Amniotic stem cell (primary cell): Measurements from ENCODE around the gene AANAT.

ENCODE experiments used
- DNase-seq: peaks from one replicate; lab custom pipeline; 2025; lab: John Stamatoyannopoulos, UW

Gene AANAT

DNA sequence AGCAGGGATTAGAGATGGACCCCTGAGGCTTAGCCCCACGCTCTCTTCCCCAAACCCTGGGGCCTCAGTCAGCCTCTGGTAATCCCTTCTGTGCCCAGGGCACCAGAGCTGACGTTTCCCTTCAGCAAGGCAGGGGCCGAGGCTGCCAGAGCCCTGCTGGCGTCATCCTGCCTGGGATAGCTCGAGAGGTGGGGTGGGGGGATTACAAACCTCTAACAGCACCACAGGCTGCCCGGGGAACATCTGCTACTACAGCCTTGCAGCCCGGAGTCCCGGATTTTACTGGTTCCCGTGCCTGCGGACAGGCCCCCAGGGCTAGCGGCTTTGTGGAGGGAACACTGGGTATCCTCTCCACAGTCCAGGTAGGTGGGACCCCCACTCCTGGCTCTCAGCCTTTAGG is at the start of gene AANAT:
Gene AANAT, plus strand, starts transcription at position 238 of the 400 bp plus-strand sequence. CDS start 1,144 bp downstream, outside the sequence.
- no peak for DNase-seq

DNA sequence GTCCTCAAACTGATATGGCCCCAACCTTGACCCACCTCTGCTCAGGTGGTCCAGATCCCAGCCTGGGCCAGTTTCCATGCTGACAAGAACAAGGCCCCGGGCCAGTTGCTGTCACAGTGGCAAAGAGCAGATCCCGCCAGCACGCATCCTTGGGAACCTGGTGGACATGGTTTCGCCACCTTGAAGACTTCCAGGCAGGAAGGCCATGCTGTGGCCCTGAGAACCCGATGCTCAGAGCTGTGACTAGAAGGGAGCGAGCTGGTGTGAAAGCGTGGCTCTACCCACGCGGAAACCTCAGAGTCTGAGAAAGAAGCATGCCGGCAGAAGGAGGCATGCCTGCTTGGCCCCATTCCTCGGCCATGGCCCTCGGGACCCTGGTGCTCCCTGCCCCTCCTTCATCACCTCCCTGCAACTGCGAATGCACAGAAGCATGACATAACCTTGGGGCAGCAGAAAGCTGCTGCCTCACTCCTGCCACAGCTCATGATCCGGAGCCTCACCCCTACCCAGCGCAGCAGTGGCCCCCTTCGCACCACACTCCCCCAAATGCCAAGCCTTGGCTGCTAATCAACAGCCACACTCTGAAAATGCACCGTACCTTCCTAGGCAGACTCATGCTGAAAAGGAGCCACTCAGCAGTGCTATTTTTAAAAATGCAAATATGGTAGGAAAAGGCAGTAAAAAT is 47.7 kb upstream of the AANAT start:
- no peak for DNase-seq

- no peak for DNase-seq
Observed at GRCh38 chr17:76420356-76421043, 46.9 kb upstream of the AANAT start.

DNA sequence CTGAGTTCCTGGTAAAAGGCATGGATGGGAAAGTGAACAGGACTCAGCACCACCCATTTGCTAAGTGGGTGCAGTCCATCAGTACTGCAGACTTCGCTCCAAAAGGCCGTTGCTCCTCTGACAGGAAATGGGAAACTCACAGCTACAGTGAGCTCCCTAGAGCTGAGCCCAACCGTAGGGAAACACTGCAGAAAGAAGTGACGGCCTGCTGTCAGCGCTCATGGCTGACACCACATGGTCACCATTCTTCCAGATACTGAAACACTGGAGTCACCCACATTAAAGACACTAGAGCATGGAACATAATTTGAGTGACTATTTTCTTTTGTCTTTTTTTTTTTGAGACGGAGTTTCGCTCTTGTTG is 46.4 kb upstream of the AANAT start:
- no peak for DNase-seq

DNA sequence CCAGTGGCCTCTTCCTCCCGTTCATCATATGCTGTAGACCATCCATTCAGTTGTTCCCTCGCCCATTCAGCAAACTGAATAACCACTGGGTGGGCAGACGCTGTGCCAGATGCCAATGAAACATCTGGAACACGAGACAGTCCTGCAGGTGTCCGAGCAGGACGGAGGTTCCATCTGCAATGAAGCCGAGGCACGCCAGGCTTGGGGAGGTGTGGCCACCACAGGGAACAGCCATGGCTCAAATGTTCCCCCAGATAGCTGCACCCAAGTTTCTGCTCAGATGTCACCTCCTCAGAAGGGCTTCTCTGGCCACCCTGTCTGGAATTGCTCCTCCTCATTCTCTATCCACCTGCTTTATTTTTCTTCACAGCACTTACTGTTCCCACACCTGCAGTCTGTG is 45.0 kb upstream of the AANAT start:
- DNase-seq = no peak

GRCh38 chr17:76422860-76423259 is 44.5 kb upstream of the AANAT start:
- DNase-seq = no peak

- no peak for DNase-seq
Observed at GRCh38 chr17:76426853-76427252, 40.5 kb upstream of the AANAT start.

- DNase-seq = no peak
Observed at GRCh38 chr17:76427501-76428231, 39.7 kb upstream of the AANAT start.

DNA sequence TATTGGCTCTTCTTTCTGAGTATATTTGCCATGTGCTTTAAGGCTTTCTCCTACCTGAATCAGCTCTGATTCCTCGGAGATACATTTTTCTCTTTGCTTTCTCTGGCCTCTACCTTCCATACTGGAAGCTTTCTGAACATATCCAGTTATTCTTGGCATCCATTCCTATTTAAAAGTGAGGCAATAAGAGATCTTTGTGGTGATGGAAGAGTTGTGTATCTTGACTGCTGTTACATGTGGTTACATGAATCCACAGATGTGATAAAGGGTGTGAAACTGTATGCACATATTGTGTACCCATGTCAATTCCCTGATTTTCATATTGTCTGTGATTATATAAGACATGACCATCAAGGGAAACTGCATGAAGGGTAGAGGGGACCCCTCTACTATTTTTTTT is 38.9 kb upstream of the AANAT start:
- DNase-seq = no peak

- no peak for DNase-seq
Observed at GRCh38 chr17:76431509-76431908, 35.9 kb upstream of the AANAT start.

DNA sequence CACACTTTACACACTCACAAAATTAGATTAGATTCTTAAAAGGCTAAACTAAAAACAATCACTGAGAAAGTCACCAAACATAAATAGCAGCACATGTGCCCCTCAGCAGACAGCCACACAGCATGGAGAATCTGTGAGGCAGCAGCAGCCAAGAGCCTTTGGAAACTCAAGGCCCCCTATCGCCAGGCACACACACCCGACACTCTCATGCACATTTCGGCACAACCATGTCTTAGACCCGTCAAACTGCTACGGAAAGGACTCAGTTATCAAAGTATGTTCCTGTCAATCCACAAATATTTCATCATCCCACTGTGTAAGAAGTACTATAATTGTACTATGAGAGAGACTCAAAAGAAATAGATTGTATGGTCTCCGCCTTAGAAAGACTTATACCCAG is 35.4 kb upstream of the AANAT start:
- no peak for DNase-seq

DNA sequence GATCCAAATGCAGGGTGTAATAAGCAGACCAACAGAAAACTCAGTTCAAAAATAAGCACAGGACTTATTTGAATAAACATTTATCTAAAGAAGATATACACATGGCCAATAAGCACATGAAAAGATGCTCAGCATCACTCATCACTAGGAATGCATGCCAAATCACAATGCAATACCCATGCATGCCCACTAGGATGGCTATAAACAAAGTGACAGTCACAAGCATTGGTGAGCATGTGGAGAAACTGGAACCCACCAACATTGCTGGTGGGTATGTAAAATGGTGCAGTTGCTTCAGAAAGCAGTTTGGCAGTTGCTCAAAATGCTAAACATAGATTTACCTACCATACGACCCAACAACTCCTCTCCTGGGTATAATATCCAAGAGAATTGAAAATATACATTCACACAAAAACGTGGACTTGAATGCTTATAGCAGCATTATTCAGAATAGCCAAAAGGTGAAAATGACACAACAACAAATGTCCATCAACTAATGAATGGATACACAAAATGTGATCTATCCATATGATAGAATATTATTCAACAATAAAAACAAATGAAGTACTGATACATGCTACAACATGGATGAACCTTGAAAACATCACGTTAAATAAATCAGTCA is 34.6 kb upstream of the AANAT start:
- DNase-seq = no peak

GRCh38 chr17:76433693-76434092 is 33.7 kb upstream of the AANAT start:
- DNase-seq = no peak

GRCh38 chr17:76434870-76435269 is 32.5 kb upstream of the AANAT start:
- DNase-seq = no peak

- no peak for DNase-seq
Observed at GRCh38 chr17:76435751-76436150, 31.7 kb upstream of the AANAT start.

GRCh38 chr17:76437467-76438402 is 29.7 kb upstream of the AANAT start:
- no peak for DNase-seq

GRCh38 chr17:76438906-76439305 is 28.5 kb upstream of the AANAT start:
- DNase-seq = no peak

- no peak for DNase-seq
Observed at GRCh38 chr17:76439314-76439928, 28.0 kb upstream of the AANAT start.

DNA sequence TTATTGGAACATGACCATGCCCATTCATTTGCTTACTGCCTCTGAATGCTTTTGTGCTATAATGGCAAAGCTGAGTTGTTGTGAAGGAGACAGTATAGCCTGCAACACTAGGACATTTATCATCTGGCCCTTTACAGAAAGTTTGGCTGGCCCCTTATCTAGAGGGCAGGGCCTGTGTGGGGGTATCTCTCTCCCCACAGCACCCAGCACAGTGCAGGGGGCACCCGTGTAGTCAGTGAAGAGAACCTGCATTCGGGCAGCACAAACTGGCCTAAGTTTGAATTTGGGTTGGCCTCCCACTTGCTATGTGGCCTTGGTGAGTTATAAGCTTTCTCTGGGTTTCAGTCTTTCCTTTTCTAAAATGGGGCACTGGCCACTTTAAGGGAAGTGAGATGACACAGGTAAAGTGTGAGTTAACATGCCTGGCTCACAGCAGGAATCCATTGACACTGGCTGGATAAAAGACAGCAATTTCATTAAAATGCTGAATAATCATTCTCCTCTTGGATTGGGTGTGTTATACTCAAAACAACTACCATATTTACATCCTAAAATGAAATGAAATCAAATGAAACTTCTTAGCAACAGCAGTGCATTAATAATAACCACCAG is 26.5 kb upstream of the AANAT start:
- no peak for DNase-seq

DNA sequence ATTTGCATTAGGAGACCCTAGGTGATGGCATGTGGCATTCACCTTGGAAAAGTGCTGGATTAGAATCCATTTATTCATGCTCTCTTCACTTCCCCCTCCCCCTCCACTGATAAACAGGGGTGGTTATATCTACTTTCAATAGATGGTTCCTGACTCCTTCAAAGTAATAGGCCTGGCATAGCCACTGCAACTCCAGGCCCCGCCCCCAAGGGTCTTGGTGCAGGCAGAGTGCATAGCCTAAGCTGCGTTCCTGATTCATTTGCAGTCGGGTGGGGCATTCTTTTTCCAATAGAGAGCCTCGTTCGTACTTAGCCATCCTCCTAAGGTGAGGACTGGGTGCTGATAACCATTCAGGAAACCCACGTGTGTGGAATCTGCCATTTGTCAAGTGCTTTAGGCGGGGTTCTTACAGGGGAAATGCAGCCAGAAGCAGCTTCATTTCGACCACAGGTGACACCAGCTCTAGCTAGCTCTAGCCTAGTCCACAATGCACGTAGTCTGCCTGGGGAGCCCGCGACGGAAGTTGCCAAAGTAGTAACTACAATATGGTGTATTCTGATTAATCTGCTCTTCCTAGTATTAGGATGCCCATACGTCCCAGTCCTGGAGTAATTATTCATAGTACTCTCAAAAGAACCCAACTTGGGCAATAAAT is 25.6 kb upstream of the AANAT start:
- DNase-seq = no peak
